Common myeloid progenitor, CD34-positive (primary cell): ENCODE data around the gene GALT.

Source experiments
- CTCF ChIA-PET: fragments of 350-600 bp; sonication (Branson Sonifier 250); formaldehyde crosslinking; loops from one replicate; lab custom pipeline; 2021; ENCODE audit warnings: antibody characterized with exemption; lab: Charles Lee
- POLR2A ChIA-PET: fragments of 350-600 bp; sonication (Branson Sonifier 250); formaldehyde crosslinking; loops from one replicate; lab custom pipeline; 2021; ENCODE audit warnings: antibody characterized with exemption; lab: Charles Lee
- DNase-seq, 3 donors: peaks; one replicate each; pipeline versions ENCODE4 v3.0.0 to v3.0.0-alpha.2; 2013
- H3K27ac ChIP-seq, 2 experiments: 1 replicate in 1 of 2; 2 replicates in 1 of 2; pipeline ENCODE4 v1.7.0; 2013; ENCODE audit warnings: inconsistent platforms in 2 of 2, low read length in 2 of 2, mild to moderate bottlenecking in 2 of 2, low read depth in 1 of 2, moderate library complexity in 1 of 2; ENCODE audit not compliant: severe bottlenecking in 2 of 2, insufficient read depth in 1 of 2, poor library complexity in 1 of 2
- H3K27me3 ChIP-seq, 5 experiments: replicated peaks in 2 of 5; 1 replicate in 3 of 5; 2 replicates in 2 of 5; pipeline versions ENCODE4 v1.6.1 to v1.7.0; 2013; ENCODE audit warnings: low read length in 4 of 5, mild to moderate bottlenecking in 2 of 5, moderate library complexity in 2 of 5, inconsistent platforms in 1 of 5; ENCODE audit not compliant: insufficient read depth in 5 of 5, control insufficient read depth in 4 of 5
- H3K36me3 ChIP-seq, 4 experiments: 1 replicate in 2 of 4; 2 replicates in 2 of 4; pipeline versions ENCODE4 v1.6.1 to v1.7.0; 2013; ENCODE audit warnings: low read length in 3 of 4, control low read depth in 1 of 4, mild to moderate bottlenecking in 1 of 4; ENCODE audit not compliant: control insufficient read depth in 4 of 4, insufficient read depth in 4 of 4
- H3K4me1 ChIP-seq, 4 experiments: 1 replicate in 3 of 4; 2 replicates in 1 of 4; pipeline versions ENCODE4 v1.6.1 to v1.7.1; 2013; ENCODE audit warnings: low read length in 3 of 4, mild to moderate bottlenecking in 3 of 4, control low read depth in 1 of 4, inconsistent platforms in 1 of 4, moderate library complexity in 1 of 4; ENCODE audit not compliant: control insufficient read depth in 4 of 4, insufficient read depth in 4 of 4; ENCODE audit errors: control extremely low read depth in 1 of 4
- H3K4me3 ChIP-seq, 7 experiments: 1 replicate in 4 of 7; 2 replicates in 3 of 7; pipeline versions ENCODE4 v1.5.1 to v1.7.0; 2013; ENCODE audit warnings: mild to moderate bottlenecking in 7 of 7, low read length in 6 of 7, moderate library complexity in 6 of 7, inconsistent platforms in 2 of 7, low read depth in 2 of 7, control low read depth in 1 of 7; ENCODE audit not compliant: insufficient read depth in 4 of 7, control insufficient read depth in 1 of 7; ENCODE audit errors: extremely low read depth in 1 of 7
- H3K9me3 ChIP-seq, 5 experiments: 1 replicate in 4 of 5; 2 replicates in 1 of 5; pipeline versions ENCODE4 v1.6.1 to v1.7.1; 2013; ENCODE audit warnings: low read length in 4 of 5, mild to moderate bottlenecking in 2 of 5, inconsistent platforms in 1 of 5, low read depth in 1 of 5, moderate library complexity in 1 of 5; ENCODE audit not compliant: control insufficient read depth in 4 of 5, insufficient read depth in 2 of 5; ENCODE audit errors: control extremely low read depth in 1 of 5
- WGBS: methylation state at CpG from one replicate; pipeline ENCODE4 v1.1.5; 2013; ENCODE audit not compliant: insufficient coverage; 5-methylcytosine and 5-hydroxymethylcytosine counted together

Gene GALT

GRCh38 chr9:34606905-34607304 is 39.6 kb upstream of the GALT start:
- Histone ChIP-seq H3K27ac (no peak overlapping the region), H3K9me3 (no peaks in the 10 kb centered on the region), H3K4me1 (peaks cover 0 to 15% (median 9%) of the 10 kb centered on the region in 4 experiments), H3K36me3 (peaks cover 0 to 7% (median 0%) of the 10 kb centered on the region in 4 experiments), H3K27me3 (peaks cover 0 to 8% (median 6%) of the 10 kb centered on the region in 5 experiments), H3K4me3 (no peak overlapping the region)
- 93% methylated on average over 1 of the region's 3 CpGs for WGBS
- no peak for DNase-seq
- ChIA-PET CTCF (interaction anchor here (0.7 to 17.0 kb wide), 10 partner anchors 11 to 231 kb away, joined by 3 to 293 read pairs (median 6); partner anchors contain the start of genes ARID3C, DCTN3 and SIGMAR1), POLR2A (no interaction called here)

DNA sequence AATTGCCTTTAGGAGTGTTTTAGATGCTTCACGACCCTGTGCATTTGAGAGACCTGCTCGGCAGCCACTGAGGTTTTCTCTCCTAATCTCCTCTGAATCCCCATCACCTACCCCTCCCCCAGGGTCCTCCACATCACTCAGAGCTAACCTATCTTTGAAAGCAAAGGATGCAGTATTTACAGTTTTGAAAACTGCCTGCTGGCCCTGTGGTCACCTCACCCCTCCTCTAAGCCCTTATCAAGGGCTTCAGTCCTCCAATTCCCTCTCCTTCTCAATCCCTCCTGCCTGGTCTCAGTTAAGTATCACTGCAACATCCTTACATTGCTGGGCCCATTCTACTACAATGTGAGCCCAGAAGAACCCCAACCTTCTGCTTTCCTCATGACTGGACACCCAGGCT is 39.1 kb upstream of the GALT start:
- H3K4me1 ChIP-seq = peaks cover 0 to 18% (median 12%) of the 10 kb centered on the region in 4 experiments
- no peak overlapping the region for H3K4me3 ChIP-seq
- POLR2A ChIA-PET = no interaction called here
- H3K27me3 ChIP-seq = peaks cover 0 to 8% (median 5%) of the 10 kb centered on the region in 5 experiments
- peaks cover 0 to 7% (median 0%) of the 10 kb centered on the region in 4 experiments for H3K36me3 ChIP-seq
- WGBS = 83% methylated on average over 2 of the region's 2 CpGs
- no peak overlapping the region for H3K27ac ChIP-seq
- no peaks in the 10 kb centered on the region for H3K9me3 ChIP-seq
- DNase-seq = no peak
- CTCF ChIA-PET = interaction anchor here (0.7 to 17.0 kb wide), 10 partner anchors 10 to 232 kb away, joined by 3 to 293 read pairs (median 6); partner anchors contain the start of genes ARID3C, DCTN3 and SIGMAR1

- H3K27me3 ChIP-seq = peaks cover 0 to 4% (median 2%) of the 10 kb centered on the region in 5 experiments
- peak overlapping the region in 2 of 7 experiments; percentile 85 to 93 for H3K4me3 ChIP-seq
- H3K27ac ChIP-seq = no peak overlapping the region
- CTCF ChIA-PET = interaction anchor here (0.7 to 17.0 kb wide), 6 partner anchors 8 to 170 kb away, joined by 3 to 293 read pairs (median 3); partner anchors contain the start of genes ARID3C and SIGMAR1
- POLR2A ChIA-PET = interaction anchor here (1.1 kb wide), 1 partner anchor 10 kb away, joined by 3 read pairs; the partner anchor contains the start of gene DCTN3
- H3K36me3 ChIP-seq = peaks cover 0 to 22% (median 12%) of the 10 kb centered on the region in 4 experiments
- 96% methylated on average over 20 of the region's 20 CpGs for WGBS
- no peaks in the 10 kb centered on the region for H3K9me3 ChIP-seq
- DNase-seq = peak in 2 of 3 donors; percentile 35 to 37
- H3K4me1 ChIP-seq = peaks cover 1 to 26% (median 20%) of the 10 kb centered on the region in 4 experiments
Observed at GRCh38 chr9:34610434-34611206, 35.9 kb upstream of the GALT start.

DNA sequence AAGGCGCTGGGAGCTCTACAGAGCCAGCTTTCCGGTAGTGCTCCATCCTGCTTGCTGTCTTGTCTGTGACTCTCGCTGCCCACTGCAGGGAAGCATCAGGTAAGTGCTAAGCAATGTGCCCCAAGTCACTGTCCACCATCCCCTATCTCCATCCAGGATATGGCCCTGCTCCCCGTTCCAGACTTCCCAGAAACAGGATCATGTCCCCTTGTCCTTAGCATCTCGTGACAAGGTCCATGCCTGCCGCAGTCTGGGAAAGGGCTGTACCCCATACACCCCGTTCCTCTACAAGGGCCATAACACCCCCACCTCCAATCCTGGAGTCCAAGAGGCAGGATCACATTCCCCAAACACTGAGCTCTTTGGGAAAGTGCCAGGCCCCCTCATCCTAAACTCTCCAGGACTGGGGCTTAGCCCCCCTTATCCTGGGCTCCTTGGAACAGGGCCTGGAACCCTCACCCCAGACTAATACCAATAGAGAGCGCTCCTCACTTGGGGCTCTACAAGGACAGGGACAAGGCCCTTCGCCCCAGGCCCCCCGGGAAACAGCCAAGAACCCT is 35.1 kb upstream of the GALT start:
- Histone ChIP-seq H3K27me3 (peaks cover 0 to 3% (median 0%) of the 10 kb centered on the region in 5 experiments), H3K9me3 (no peaks in the 10 kb centered on the region), H3K4me1 (peaks cover 1 to 26% (median 20%) of the 10 kb centered on the region in 4 experiments), H3K4me3 (peak overlapping the region; percentile 62 to 93 (median 77)), H3K36me3 (peaks cover 0 to 29% (median 16%) of the 10 kb centered on the region in 4 experiments), H3K27ac (peak overlapping the region; percentile 72 to 87)
- POLR2A ChIA-PET = interaction anchor here (1.1 kb wide), 1 partner anchor 9 kb away, joined by 3 read pairs; the partner anchor contains the start of gene DCTN3
- no peak for DNase-seq
- CTCF ChIA-PET = interaction anchor here (0.7 to 17.0 kb wide), 7 partner anchors 9 to 171 kb away, joined by 3 to 293 read pairs (median 3); partner anchors contain the start of genes ARID3C and SIGMAR1
- 67% methylated on average over 8 of the region's 10 CpGs for WGBS

DNA sequence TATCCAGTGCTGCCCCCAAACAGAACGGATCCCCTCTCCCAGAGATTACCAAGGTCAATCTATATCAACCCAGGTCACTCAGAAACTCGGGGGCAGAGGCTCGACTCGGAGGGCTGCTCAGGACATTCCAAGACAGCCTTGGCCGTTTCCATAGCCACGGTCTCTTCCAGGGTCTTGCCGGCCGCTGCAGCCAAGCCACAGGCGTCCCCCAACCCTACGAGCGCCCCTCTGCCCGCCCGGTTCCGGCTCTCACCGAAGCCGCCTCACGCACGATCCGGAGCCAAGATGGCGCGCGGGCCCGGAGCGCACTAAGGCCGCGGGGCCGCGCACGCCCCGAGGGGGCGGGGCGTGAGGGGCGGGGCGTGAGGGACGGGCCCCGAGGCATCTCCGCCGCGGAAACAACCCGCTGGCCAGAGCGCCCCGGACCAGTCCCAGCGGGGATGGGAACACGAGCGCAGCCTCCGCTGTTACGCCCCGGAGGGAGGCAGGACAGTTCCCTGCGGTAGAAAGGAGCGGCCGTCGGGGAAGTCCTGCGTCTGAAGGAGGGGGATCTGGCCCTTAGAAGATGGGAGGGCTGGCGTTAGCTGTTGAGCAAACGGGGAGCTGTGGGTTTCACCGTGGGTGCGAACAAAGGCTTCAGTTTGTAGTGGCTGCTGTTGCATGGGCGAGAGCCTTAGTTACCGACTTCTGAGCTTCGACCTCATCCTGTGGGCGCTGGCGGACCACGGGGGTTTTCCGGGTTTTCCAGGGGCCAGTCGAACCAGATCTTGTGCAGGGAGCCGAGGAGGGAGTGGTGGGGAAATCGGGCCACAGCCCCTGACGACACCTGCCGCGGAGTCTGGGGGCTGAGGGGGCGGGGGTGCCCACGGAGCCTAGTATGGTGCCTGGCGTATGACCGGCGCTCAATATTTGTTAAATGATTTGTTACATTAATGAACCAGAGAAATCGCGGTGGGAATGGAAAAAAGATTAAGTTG is 34.4 kb upstream of the GALT start, which contains the start of gene RPP25L:
RPP25L (minus strand) TSS at position 287 of the 977 bp plus-strand sequence. CDS start 801 bp downstream, outside the sequence.
- Histone ChIP-seq H3K36me3 (peaks cover 2 to 36% (median 21%) of the 10 kb centered on the region in 4 experiments), H3K27ac (peak within 1 kb of the TSS; percentile 72 to 87), H3K4me3 (peak within 1 kb of the TSS; percentile 62 to 93 (median 77)), H3K27me3 (peaks cover 0 to under 1% (median 0%) of the 10 kb centered on the region in 5 experiments), H3K9me3 (no peaks in the 10 kb centered on the region), H3K4me1 (peaks cover 1 to 26% (median 20%) of the 10 kb centered on the region in 4 experiments)
- 0% methylated on average over 70 of the region's 77 CpGs for WGBS
- CTCF ChIA-PET = interaction anchor here (0.7 to 17.0 kb wide), 6 partner anchors 10 to 22 kb away, joined by 3 to 293 read pairs (median 3); partner anchors contain the start of genes ARID3C and SIGMAR1
- peak; percentile 76 to 83 (median 79) for DNase-seq
- POLR2A ChIA-PET = interaction anchor here (1.1 kb wide), 1 partner anchor 8 kb away, joined by 3 read pairs; the partner anchor contains the start of gene DCTN3
